Left ventricle myocardium inferior (tissue), 1 donor: ENCODE data around the gene STK38L. TPM values are rescaled to one million over a fixed set of nuclear protein-coding genes. Genes with fewer than 3 reads are reported as not detected.

Source experiments
- DNase-seq: peaks from one replicate; pipeline ENCODE4 v3.0.0-alpha.2; 2020
- H3K27ac ChIP-seq: fragments of 200-600 bp; replicated peaks from 2 replicates; pipeline ENCODE4 v1.8.0; 2021
- H3K27me3 ChIP-seq: fragments of 200-600 bp; 2 replicates; pipeline ENCODE4 v1.8.0; 2021; ENCODE audit warnings: low read depth
- H3K36me3 ChIP-seq: fragments of 200-600 bp; 2 replicates; pipeline ENCODE4 v1.8.0; 2021
- H3K4me1 ChIP-seq: fragments of 200-600 bp; 2 replicates; pipeline ENCODE4 v1.8.0; 2021
- H3K4me3 ChIP-seq: fragments of 200-600 bp; 2 replicates; pipeline ENCODE4 v1.8.0; 2021; ENCODE audit warnings: mild to moderate bottlenecking, moderate library complexity
- H3K9me3 ChIP-seq: fragments of 200-600 bp; replicated peaks from 2 replicates; pipeline ENCODE4 v1.8.0; 2021
- CTCF ChIP-seq: fragments of 200-600 bp; IDR thresholded peaks from 2 replicates; pipeline ENCODE4 v1.8.0; 2021; ENCODE audit warnings: antibody characterized with exemption, mild to moderate bottlenecking, borderline replicate concordance
- intact Hi-C: fragments of 100-400 bp; cut with micrococcal nuclease; formaldehyde crosslinking; loops from one replicate; pipeline ENCODE4 v1.11.0; 2022
- total RNA-seq: library from RNA; stranded (reverse); fragmentation: NEBNext Ultra II Directional; extraction: Animal tissue kit (Norgen Biotek cat#: 25700); gene quantifications from one replicate; pipeline ENCODE4 v1.2.1, GENCODE V29; 2021
- donor health status: DM: no; HTN: yes; CAD: no; lungs with severe emphysema.

STK38L gene
- total RNA-seq, 1 donor from 2014 or later, result 75.4 TPM

- Histone ChIP-seq H3K4me3 (no peak overlapping the region), H3K9me3 (no peaks in the 10 kb centered on the region), H3K36me3 (no peaks in the 10 kb centered on the region), H3K4me1 (no peaks in the 10 kb centered on the region), H3K27me3 (no peaks in the 10 kb centered on the region), H3K27ac (no peak overlapping the region)
- intact Hi-C loops, result no loop called here
- no peak for DNase-seq
- TF ChIP-seq CTCF, result no peak
Observed at GRCh38 chr12:27233814-27234213, 10.3 kb upstream of the STK38L start.

- no peak for DNase-seq
- H3K27ac ChIP-seq, result no peak overlapping the region
- intact Hi-C loops, result no loop called here
- no peak overlapping the region for H3K4me3 ChIP-seq
- H3K4me1 ChIP-seq, result no peaks in the 10 kb centered on the region
- H3K27me3 ChIP-seq, result no peaks in the 10 kb centered on the region
- H3K36me3 ChIP-seq, result no peaks in the 10 kb centered on the region
- TF ChIP-seq CTCF, result no peak
- no peaks in the 10 kb centered on the region for H3K9me3 ChIP-seq
Observed at GRCh38 chr12:27236498-27236897, 7.6 kb upstream of the STK38L start.

DNA sequence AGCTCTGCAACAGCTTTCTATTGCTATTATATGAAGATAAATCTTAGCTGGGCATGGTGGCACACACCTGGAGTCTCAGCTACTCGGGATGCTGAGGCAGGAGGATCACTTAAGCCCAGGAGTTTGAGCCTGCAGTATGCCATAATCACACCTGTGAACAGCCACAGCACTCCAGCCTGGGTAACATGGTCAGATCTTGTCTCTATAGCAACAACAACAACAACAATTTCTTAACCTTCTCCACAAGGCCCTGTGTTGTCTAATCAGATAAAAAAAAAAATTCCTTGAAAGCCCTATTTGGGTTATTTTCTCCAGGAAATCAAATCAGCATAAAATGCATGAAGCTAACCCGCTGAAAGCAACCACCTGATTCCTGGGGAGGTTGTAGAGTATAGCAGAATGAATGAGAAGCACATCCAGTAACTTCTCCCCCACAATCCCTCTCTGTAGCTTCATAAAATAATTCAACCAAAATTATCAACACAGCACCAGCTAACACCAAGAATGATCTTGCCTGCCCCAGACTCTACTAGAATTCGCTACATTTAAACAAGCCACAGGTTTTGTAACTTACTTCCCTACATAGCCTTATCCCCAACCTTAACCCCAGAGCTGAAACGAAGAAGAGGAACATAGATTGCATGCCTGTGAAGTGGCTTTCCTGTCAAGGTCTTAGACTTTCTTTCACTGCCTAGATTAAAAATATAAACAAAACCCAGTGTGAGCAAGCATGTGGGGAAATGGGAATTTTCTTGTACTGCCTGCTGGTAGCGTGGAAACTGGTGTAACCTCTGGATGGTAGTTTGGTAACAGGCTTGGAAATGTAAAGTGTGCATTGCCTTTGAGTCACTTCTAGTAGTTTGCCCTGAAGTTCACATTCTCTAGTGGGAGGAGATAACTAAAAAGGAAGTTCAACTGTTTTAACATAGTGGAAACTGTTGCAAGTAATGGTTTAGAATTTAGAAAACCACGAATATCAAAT lies 6.0 kb upstream of the STK38L start:
- H3K27ac ChIP-seq, result peak overlapping the region; percentile 14
- no peak for TF ChIP-seq CTCF
- no peak overlapping the region for H3K4me3 ChIP-seq
- no peaks in the 10 kb centered on the region for H3K36me3 ChIP-seq
- H3K27me3 ChIP-seq, result no peaks in the 10 kb centered on the region
- H3K4me1 ChIP-seq, result no peaks in the 10 kb centered on the region
- no peaks in the 10 kb centered on the region for H3K9me3 ChIP-seq
- no peak for DNase-seq
- intact Hi-C loops, result no loop called here

GRCh38 chr12:27243006-27243405 lies 1.1 kb upstream of the STK38L start:
- DNase-seq, result no peak
- Histone ChIP-seq H3K27ac (peak overlapping the region; percentile 93), H3K36me3 (no peaks in the 10 kb centered on the region), H3K4me1 (peaks cover 39% of the 10 kb centered on the region), H3K27me3 (no peaks in the 10 kb centered on the region), H3K9me3 (no peaks in the 10 kb centered on the region), H3K4me3 (no peak overlapping the region)
- intact Hi-C loops, result loop anchor here (10.0 kb wide), 1 partner anchor 52 kb away; no protein-coding TSS in a partner anchor
- TF ChIP-seq CTCF, result no peak

GRCh38 chr12:27244689-27245488 lies 803 bp downstream of the STK38L start:
- Histone ChIP-seq H3K9me3 (no peaks in the 10 kb centered on the region), H3K36me3 (no peaks in the 10 kb centered on the region), H3K4me3 (peak overlapping the region; percentile 91), H3K27ac (peak overlapping the region; percentile 93), H3K27me3 (no peaks in the 10 kb centered on the region), H3K4me1 (peaks cover 52% of the 10 kb centered on the region)
- no peak for DNase-seq
- intact Hi-C loops, result loop anchor here (10.0 kb wide), 1 partner anchor 50 kb away; no protein-coding TSS in a partner anchor
- TF ChIP-seq CTCF, result no peak
